Stimulated activated CD4-positive, alpha-beta T cell treated with anti-CD3 and anti-CD28 coated beads, Interleukin-1b, Interleukin-23, amount 100 ng/mL, for 24 hours (primary cell): Measurements from ENCODE around the gene SIVA1.

Source experiments
- DNase-seq, 4 experiments: peaks; one replicate each; pipeline ENCODE4 v3.0.0-alpha.2; 2020; ENCODE audit warnings: low read depth in 4 of 4, low spot score in 1 of 4

Gene SIVA1, protein sequence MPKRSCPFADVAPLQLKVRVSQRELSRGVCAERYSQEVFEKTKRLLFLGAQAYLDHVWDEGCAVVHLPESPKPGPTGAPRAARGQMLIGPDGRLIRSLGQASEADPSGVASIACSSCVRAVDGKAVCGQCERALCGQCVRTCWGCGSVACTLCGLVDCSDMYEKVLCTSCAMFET

DNA sequence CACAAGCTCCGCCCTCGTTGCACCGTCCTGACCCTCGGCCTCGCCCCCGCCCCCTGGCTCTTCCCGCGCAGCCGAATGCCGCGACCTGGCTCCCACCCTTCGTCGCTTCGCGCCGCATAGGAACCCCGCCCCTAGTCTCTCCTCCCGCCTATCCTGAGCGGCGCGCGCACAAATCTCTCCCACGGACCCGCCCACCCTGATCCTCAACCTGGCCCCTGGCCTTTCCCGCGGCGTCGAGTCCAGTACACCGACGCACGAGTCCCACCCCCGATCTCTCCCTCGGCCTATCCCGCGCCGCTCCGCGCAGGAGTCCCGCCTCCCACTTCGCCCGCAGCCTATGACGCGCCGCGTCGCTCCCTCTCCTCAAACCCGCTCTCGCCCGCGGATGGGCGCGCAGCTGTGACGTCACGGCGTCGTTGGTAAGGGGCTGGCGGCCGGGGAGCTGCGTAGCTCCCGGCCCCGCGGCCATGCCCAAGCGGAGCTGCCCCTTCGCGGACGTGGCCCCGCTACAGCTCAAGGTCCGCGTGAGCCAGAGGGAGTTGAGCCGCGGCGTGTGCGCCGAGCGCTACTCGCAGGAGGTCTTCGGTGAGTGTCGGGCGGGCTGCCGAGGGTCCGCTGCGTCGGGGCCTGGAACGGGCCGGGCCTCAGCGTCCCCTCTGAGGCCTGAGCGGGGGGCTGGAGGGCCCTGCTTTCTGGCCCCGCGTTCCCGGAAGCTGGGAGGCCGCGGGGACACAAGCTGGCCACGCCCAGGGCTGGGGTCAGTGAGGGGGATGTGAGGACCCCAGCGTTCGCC, at the start of gene SIVA1:
Gene SIVA1 (plus strand): TSS at position 413 of the 793 bp plus-strand sequence. CDS start 55 bp downstream, at position 468.
- DNase-seq = peak; percentile 97 to 100 (median 99)

DNA sequence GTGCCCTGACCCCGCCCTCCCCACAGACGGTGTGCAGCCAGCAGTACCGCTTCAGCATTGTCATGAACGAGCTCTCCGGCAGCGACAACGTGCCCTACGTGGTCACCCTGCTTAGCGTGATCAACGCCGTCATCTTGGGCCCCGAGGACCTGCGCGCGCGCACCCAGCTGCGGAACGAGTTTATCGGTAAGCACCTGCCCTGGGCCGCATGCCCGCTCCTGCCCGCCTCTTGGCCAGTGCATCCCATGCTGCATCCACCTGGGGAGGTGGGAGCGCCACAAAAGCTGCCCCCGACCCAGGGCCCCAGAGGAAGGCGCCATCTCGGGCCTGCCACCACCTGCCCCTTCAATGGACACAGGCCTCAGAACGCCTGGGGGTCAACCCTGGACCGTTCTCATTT, 49.7 kb upstream of the SIVA1 start:
- DNase-seq = no peak

DNA sequence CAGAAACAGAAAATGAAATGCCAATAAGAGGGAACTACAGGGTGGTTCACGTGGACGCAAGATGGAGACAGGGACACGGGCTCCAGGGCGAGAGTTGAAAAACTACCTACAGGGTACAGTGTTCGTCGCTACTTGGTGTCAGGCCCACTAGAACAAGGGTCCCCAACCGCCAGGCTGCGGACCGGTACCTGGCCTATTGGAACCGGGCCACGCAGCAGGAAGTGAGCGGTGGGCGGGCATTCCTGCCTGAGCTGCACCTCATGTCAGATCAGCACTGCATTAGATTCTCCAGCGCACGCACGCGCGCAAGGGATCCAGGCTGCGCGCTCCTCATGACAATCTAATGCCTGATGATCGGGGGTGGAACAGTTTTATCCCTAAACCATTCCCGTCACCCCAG, 48.7 kb upstream of the SIVA1 start:
- no peak for DNase-seq

DNA sequence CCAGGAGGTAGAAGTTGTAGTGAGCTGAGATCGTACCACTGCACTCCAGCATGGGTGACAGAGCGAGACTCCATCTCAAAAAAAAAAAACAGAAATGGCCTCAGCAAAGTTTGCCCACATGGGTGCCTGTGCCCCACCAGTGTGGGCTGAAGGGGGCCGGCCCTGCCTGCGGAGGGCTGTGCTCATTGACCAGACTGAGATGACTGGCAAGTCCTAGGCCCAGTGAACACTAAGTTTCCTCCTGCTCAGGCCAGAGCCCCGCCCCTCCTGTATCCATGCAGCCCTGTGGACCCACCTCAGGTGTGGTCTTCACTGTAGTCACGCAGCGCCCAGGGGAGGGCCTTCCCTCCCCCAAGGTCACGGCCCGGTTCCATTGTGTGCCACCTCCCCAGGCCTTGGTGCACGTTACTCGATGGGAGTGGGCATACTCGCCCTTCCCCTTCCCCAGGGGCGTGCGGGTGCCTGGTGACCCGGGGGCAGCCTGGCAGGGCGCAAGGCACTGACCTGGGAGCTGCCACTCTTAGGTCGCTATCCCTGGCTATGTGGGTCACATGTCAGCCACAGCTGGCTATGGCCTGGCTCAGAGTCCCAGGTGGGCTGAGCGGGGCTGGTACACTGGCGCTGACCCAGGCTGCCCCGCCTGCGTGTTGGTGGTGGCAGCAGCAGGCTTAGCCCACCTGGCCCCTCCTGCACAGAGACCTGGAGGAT, 47.5 kb upstream of the SIVA1 start:
- no peak for DNase-seq

DNA sequence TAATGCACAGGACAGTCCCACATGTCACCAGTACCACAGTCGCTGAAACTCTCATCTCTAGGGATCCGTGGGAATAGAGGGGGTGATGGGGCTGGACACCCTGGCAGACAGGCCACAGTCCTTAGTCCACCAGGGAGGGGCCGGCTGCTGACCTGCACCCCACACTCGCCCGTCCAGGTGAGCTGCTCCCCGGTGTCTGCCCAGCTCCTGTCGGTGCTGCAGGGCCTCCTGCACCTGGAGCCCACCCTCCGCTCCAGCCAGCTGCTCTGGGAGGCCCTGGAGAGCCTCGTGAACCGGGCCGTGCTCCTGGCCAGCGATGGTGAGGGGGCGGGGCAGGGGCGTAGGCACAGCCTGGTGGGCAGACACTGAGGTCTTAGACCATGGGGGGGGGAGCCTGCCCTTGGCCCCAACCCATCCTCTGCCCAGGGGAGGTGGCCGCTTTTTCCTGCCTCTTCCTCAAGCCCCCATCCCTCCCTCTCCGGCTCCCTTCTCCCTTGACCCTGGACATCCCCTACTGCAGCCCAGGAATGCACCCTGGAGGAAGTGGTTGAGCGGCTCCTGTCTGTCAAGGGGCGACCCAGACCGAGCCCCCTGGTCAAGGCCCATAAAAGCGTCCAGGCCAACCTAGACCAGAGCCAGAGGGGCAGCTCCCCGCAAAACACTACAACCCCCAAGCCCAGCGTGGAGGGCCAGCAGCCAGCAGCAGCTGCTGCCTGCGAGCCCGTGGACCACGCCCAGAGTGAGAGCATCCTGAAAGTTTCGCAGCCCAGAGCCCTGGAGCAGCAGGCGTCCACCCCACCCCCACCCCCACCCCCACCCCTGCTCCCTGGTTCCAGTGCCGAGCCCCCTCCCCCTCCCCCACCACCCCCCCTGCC, 46.0 kb upstream of the SIVA1 start:
- DNase-seq = no peak

DNA sequence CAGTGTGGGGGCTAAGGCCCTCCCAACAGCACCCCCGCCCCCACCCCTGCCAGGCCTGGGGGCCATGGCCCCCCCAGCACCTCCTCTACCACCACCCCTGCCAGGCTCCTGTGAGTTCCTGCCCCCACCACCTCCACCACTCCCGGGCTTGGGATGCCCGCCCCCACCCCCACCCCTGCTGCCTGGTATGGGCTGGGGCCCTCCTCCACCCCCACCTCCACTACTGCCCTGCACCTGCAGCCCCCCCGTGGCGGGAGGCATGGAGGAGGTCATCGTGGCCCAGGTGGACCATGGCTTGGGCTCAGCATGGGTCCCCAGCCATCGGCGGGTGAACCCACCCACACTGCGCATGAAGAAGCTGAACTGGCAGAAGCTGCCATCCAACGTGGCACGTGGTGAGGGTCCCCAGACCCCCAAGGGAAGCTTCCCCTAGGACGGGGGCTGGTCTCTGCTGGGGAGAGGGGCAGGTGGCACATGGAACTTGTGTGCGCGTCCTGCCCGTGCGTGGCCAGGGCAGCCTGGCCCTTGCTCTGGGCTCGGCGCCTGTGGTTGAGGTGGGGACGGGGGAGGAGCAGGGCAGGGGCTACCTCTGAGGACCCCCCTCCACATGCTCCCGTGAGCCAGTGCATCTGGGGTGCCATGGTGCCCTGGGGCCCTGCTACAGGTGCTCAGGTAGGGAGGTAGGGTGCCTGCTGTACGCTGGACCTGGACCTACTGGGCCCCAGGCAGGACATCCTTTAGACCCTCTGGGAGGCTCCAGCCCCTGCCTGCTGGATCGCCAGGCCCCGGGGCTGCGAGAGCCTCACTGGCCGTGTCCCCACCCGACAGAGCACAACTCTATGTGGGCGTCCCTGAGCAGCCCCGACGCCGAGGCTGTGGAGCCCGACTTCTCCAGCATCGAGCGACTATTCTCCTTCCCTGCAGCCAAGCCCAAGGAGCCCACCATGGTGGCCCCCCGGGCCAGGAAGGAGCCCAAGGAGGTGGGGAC, 45.0 kb upstream of the SIVA1 start:
- DNase-seq = no peak

DNA sequence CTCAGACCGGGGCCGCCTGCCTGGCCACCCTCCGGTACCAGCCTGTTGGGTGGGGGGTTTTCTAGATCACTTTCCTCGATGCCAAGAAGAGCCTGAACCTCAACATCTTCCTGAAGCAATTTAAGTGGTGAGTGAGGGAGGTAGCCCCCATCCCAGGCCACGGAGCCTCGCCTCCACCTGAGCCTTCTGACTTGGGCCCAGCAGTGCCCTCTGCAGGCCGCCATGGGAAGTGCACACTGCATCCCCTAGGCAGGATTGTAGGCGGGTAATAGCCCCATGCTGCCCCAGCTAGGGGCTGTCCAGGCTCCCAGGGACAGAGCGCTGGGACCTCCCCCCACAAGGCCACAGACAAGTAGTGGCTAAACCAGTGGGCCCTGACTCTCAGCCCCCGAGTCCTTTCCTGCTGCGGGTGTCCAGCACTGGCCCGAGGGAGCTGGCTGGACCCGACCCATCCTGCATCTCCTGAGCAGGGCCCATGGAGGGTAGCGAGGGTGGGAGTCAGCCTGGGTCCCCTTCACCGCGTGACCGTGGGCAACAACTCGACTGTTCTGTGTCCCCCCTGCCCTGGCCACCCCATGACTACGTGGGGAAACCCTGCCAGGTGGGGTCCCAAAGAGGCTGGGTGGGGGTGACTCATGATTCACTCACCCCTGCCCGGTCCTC, 44.2 kb upstream of the SIVA1 start:
- peak; percentile 30 to 58 (median 56) for DNase-seq

DNA sequence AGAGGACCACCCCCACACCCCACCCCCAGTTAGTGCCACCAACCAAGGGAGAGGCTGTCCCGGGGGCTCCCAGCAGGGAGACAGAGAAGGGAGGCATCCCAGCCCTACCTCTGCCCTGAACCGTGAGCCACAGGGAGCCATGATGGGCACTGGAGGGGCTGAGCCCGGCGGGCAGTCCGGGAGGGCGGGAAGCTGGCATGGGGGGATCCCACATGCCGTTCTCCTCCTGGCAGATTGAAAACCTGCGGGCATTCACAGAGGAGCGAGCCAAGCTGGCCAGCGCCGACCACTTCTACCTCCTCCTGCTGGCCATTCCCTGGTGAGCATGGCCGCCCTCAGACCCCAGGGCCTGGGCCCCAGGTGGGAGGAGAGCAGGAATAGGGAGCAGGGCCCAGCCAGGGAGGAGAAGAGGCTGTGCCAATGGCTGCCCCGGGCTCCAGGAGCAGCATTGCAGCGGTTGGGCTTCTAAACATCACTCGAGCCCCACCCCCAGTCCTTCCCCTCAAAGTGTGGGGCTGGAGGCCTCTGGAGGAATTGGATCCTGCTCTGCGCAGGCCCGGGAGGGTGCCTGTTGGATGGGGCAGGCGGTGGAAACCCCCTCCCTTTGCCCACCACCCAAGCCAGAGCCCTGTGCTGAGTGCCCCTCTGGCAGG, 43.4 kb upstream of the SIVA1 start:
- no peak for DNase-seq

DNA sequence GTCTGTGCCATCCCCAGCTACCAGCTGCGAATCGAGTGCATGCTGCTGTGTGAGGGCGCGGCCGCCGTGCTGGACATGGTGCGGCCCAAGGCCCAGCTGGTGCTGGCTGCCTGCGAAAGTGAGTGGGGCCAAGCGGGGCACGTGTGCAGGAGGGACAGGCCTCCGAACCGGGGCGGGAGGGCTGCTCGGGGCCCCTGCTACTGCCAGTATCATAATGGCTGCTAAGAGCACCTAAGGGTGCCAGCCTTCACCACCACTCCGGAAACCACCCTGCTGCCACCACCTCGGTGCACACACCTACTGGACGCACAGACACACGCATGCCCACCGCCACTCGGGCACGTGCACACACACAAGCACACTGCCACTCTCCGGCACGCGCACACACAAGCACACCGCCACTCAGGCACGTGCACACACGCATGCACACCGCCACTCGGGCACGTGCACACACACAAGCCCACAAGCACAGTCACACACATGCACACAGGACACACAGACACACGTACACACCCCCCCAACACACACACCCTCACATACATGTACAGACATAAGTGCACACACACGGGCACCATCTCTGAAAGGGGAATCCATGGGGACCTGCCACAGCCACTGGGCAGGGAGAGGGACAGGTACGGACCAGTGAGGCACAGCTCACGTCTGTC, 42.7 kb upstream of the SIVA1 start:
- no peak for DNase-seq

DNA sequence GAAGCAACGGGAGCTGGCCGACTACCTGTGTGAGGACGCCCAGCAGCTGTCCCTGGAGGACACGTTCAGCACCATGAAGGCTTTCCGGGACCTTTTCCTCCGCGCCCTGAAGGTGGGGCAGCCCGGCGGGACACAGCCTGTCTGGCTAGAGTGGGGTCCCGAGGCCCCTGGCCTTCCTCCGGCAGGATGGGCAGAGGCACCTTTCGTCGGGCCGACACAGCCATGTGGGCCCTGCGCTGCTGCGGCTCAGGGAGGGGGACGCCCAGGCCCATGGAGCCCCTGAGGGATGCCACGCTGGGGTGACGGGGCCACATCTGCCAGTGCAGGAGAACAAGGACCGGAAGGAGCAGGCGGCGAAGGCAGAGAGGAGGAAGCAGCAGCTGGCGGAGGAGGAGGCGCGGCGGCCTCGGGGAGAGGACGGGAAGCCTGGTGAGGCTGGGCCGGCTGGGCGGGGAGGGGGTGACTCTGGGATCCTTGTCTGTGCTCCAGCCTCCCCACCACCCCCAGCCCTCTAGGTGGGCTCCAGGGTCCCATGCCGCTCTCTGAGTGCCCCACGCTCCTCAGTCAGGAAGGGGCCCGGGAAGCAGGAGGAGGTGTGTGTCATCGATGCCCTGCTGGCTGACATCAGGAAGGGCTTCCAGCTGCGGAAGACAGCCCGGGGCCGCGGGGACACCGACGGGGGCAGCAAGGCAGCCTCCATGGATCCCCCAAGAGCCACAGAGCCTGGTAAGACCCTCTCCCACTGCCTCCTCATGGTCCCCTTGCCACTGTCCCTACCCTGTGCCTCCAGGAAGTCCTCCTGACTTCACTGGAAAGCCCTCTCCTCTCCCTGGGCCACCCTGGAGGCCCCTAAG, 39.8 kb upstream of the SIVA1 start:
- no peak for DNase-seq

DNA sequence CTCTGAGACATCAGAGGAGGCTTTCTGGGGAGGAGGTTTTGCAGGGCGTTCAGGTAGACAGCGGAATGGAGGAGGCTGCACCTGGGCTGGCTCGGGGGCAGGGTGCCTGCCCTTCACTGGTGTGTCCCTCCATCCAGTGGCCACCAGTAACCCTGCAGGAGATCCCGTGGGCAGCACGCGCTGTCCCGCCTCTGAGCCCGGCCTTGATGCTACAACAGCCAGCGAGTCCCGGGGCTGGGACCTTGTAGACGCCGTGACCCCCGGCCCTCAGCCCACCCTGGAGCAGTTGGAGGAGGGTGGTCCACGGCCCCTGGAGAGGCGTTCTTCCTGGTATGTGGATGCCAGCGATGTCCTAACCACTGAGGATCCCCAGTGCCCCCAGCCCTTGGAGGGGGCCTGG, 38.9 kb upstream of the SIVA1 start:
- no peak for DNase-seq

DNA sequence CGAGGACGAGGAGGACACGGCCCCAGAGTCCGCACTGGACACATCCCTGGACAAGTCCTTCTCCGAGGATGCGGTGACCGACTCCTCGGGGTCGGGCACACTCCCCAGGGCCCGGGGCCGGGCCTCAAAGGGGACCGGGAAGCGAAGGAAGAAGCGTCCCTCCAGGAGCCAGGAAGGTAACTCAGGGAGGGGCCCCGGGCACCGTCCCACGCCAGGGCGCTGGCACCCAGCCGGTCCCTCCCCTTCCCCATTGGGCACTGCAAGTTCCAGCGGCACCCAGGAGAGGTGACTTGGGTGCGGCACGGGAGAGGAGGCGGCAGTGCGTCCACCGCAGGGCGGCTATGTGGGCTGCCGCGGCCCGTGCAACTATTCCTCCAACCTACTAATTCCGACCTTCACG, 38.3 kb upstream of the SIVA1 start:
- DNase-seq = no peak

DNA sequence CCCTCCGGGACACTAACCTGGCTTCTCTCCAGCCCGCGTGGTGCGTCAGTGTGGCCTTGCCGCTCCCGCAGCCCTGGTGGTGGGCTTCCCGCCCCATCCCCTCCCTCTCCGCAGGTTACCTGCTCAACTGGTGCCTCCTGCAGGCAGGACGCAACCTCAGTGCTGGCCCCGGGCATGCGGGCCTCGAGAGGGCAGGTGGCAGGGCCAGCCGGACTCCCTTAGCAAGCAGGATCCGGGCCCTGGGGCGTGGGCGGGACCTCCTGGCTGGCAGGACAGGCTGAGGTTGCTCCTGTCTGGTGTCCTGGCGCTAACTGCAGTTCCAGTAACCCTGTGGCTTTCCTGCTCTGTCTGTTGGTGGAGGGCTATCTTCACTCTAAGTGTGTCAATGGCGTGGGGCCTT, 37.5 kb upstream of the SIVA1 start:
- DNase-seq = no peak

DNA sequence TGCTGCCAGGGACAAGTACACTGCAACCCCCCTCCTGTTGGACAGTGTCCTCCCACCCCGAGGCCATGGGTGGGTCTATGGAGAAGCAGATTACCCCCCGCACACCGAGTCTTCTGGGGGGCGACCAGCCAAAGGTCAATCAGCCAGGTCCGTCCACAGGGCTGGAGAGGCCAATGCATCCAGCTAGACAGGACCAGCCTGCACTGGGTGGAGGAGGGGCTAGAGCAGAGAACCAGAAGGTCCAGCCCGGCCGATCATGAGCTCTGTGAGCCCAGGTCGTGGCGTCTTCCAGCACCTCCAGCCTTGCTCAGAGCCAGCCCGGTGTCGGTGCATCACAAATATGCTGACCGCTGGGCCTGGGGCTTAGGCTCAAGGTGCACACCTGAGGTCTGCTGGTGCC, 37.1 kb upstream of the SIVA1 start:
- no peak for DNase-seq

DNA sequence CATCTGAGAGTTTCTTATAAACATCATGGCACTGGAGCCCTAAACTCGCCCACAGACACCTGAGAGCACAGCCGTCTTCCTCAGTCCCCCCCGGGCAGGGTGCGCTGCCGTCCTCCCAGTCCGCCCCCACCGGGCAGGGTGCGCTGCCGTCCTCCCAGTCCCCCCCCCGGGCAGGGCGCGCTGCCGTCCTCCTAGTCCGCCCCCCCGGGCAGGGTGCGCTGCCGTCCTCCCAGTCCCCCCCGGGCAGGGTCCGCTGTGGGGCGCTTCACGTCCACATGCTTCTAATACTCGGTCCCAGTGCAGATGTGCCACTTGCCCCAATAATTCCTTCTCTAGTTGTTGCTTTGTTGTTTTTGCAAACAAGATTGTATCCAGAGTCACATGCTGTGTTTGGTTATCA, 35.8 kb upstream of the SIVA1 start:
- DNase-seq = no peak

DNA sequence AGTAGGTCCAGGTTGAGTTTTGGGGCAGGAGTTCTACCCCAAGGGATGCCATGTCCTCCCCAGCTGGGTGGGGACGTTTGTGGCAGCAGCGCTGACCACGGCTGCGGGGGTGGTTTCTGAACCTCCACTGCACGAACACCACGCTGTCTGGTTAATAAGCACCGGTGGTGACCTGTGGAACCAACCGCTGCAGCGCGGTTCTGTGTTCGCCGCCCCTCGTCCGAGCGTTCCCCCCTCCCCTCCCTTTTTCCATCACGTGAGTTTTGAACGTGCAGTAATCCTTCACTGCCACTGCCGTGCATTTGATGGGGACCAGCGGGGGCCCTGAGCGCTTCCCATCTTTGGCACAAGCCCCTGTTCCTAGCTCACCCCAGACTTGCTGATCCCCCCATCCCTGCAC, 35.3 kb upstream of the SIVA1 start:
- DNase-seq = no peak

DNA sequence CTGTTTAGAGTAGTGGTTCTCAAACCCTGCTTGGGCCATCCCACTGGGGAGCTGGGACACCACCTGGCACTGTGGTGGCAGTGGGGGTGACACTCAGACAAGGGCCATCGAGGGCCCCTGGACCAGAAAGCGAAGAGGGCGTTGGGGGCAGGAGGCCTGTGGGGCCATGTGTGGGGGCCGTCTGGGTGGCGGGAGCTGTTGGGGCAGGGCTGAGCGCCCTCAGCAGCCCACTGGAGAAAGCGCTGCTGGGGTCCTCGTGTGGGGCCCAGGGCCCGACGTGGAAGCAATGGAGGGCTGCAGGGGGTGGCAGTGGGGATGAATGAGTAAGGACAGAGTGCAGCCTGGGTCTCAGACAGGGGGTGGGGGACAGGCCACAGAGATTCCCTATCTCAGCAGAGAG, 34.8 kb upstream of the SIVA1 start:
- DNase-seq = no peak

DNA sequence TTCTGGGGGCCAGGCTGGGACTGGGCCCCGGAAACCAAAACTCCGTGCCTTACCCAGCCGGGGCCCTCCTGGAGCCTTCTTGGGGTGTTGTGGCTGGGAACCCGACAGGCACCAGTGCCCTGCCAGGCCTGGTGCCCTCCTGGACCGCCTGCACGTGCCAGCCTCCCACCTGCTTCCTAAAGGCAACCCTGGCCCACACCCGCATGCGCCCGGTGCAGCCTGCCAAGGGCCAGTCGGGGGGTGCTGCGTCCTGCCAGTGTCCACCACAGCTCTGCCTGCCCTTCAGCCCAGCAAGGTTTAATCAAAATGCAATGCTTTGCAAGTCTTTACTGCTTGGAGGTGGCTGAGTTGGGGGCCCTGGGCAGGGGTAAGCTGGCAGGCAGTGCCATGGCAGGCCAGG, 34.1 kb upstream of the SIVA1 start:
- no peak for DNase-seq
